IgD-negative memory B cell (primary cell): ENCODE measurements around the gene ABAT. TPM values are rescaled to one million over a fixed set of nuclear protein-coding genes. Genes with fewer than 3 reads are reported as not detected.

Source experiments
- H3K27ac Mint-ChIP-seq, 3 donors: one replicate each; pipeline ENCODE4 v1.8.0; 2020 to 2022; ENCODE audit warnings: mild to moderate bottlenecking in 3 of 3, mixed read lengths in 3 of 3, moderate library complexity in 1 of 3
- H3K27me3 Mint-ChIP-seq: one replicate; pipeline ENCODE4 v1.8.0; 2021; ENCODE audit warnings: mixed read lengths
- H3K36me3 Mint-ChIP-seq: one replicate; pipeline ENCODE4 v1.8.0; 2020; ENCODE audit warnings: mild to moderate bottlenecking, mixed read lengths
- H3K4me1 Mint-ChIP-seq, 3 donors: one replicate each; pipeline ENCODE4 v1.8.0; 2020 to 2022; ENCODE audit warnings: mixed read lengths in 3 of 3, mild to moderate bottlenecking in 1 of 3
- H3K4me3 Mint-ChIP-seq, 4 donors: one replicate each; pipeline ENCODE4 v1.8.0; 2020 to 2022; ENCODE audit warnings: mild to moderate bottlenecking in 4 of 4, mixed read lengths in 4 of 4, moderate library complexity in 3 of 4
- H3K9me3 Mint-ChIP-seq, 3 donors: one replicate each; pipeline ENCODE4 v1.8.0; 2020 to 2021; ENCODE audit warnings: mixed read lengths in 3 of 3, mild to moderate bottlenecking in 1 of 3
- polyA plus RNA-seq: library from polyadenylated mRNA; unstranded; fragments of 300-500 nt; fragmentation: Illumina TruSeq; gene quantifications from one replicate; pipeline ENCODE4 v1.2.3, GENCODE V29; 2021

Gene ABAT
- polyA plus RNA-seq, 1 donor from 2014 or later, result 3.3 TPM

GRCh38 chr16:8667492-8667891, 6.9 kb upstream of the ABAT start:
- Mint-ChIP-seq H3K4me1 (no peaks in the 10 kb centered on the region), H3K36me3 (peaks cover 1% of the 10 kb centered on the region), H3K9me3 (no peaks in the 10 kb centered on the region), H3K27me3 (no peaks in the 10 kb centered on the region), H3K27ac (no peak overlapping the region), H3K4me3 (no peak overlapping the region)

GRCh38 chr16:8668113-8668512, 6.3 kb upstream of the ABAT start:
- Mint-ChIP-seq H3K4me3 (no peak overlapping the region), H3K4me1 (no peaks in the 10 kb centered on the region), H3K36me3 (peaks cover 1% of the 10 kb centered on the region), H3K27me3 (no peaks in the 10 kb centered on the region), H3K9me3 (no peaks in the 10 kb centered on the region), H3K27ac (no peak overlapping the region)

GRCh38 chr16:8669481-8669880, 4.9 kb upstream of the ABAT start:
- peaks cover 3 to 5% (median 4%) of the 10 kb centered on the region in 3 donors for H3K4me1 Mint-ChIP-seq
- H3K27me3 Mint-ChIP-seq, result no peaks in the 10 kb centered on the region
- H3K36me3 Mint-ChIP-seq, result peaks cover 1% of the 10 kb centered on the region
- no peak overlapping the region for H3K27ac Mint-ChIP-seq
- no peaks in the 10 kb centered on the region for H3K9me3 Mint-ChIP-seq
- no peak overlapping the region for H3K4me3 Mint-ChIP-seq

GRCh38 chr16:8670014-8670560, 4.3 kb upstream of the ABAT start:
- Mint-ChIP-seq H3K4me3 (peak overlapping the region in 1 of 4 donors; percentile 38), H3K27me3 (no peaks in the 10 kb centered on the region), H3K4me1 (peaks cover 5 to 9% (median 5%) of the 10 kb centered on the region in 3 donors), H3K36me3 (peaks cover 1% of the 10 kb centered on the region), H3K9me3 (no peaks in the 10 kb centered on the region), H3K27ac (peak overlapping the region in 1 of 3 donors; percentile 39)

- Mint-ChIP-seq H3K27me3 (no peaks in the 10 kb centered on the region), H3K27ac (peak overlapping the region in 1 of 3 donors; percentile 63), H3K36me3 (peaks cover 1% of the 10 kb centered on the region), H3K4me3 (peak overlapping the region; percentile 84 to 94 (median 92)), H3K9me3 (peaks cover 0 to 2% (median 0%) of the 10 kb centered on the region in 3 donors), H3K4me1 (peaks cover 5 to 16% (median 15%) of the 10 kb centered on the region in 3 donors)
Measured at GRCh38 chr16:8673611-8674412, 605 bp upstream of the ABAT start.

- Mint-ChIP-seq H3K9me3 (peaks cover 2 to 8% (median 4%) of the 10 kb centered on the region in 3 donors), H3K4me3 (peak overlapping the region; percentile 84 to 94 (median 92)), H3K4me1 (peaks cover 11 to 22% (median 18%) of the 10 kb centered on the region in 3 donors), H3K27me3 (peaks cover 3% of the 10 kb centered on the region), H3K36me3 (peaks cover 9% of the 10 kb centered on the region), H3K27ac (peak overlapping the region in 2 of 3 donors; percentile 56 to 87)
Measured at GRCh38 chr16:8675183-8676159, 1.1 kb downstream of the ABAT start.

GRCh38 chr16:8676160-8676547, 1.7 kb downstream of the ABAT start:
- peaks cover 2 to 8% (median 4%) of the 10 kb centered on the region in 3 donors for H3K9me3 Mint-ChIP-seq
- peaks cover 9% of the 10 kb centered on the region for H3K36me3 Mint-ChIP-seq
- no peak overlapping the region for H3K27ac Mint-ChIP-seq
- H3K4me1 Mint-ChIP-seq, result peaks cover 16 to 26% (median 21%) of the 10 kb centered on the region in 3 donors
- H3K27me3 Mint-ChIP-seq, result peaks cover 3% of the 10 kb centered on the region
- peak overlapping the region; percentile 20 to 94 (median 58) for H3K4me3 Mint-ChIP-seq

- peaks cover 3% of the 10 kb centered on the region for H3K27me3 Mint-ChIP-seq
- H3K4me3 Mint-ChIP-seq, result peak overlapping the region in 2 of 4 donors; percentile 57 to 65
- H3K27ac Mint-ChIP-seq, result no peak overlapping the region
- peaks cover 18 to 26% (median 23%) of the 10 kb centered on the region in 3 donors for H3K4me1 Mint-ChIP-seq
- peaks cover 9% of the 10 kb centered on the region for H3K36me3 Mint-ChIP-seq
- H3K9me3 Mint-ChIP-seq, result peaks cover 2 to 8% (median 4%) of the 10 kb centered on the region in 3 donors
Measured at GRCh38 chr16:8676737-8677375, 2.4 kb downstream of the ABAT start.

GRCh38 chr16:8677481-8677880, 3.1 kb downstream of the ABAT start:
- H3K36me3 Mint-ChIP-seq, result peaks cover 8% of the 10 kb centered on the region
- peak overlapping the region in 1 of 4 donors; percentile 23 for H3K4me3 Mint-ChIP-seq
- H3K4me1 Mint-ChIP-seq, result peaks cover 18 to 26% (median 23%) of the 10 kb centered on the region in 3 donors
- H3K9me3 Mint-ChIP-seq, result peaks cover 2 to 8% (median 4%) of the 10 kb centered on the region in 3 donors
- H3K27me3 Mint-ChIP-seq, result peaks cover 3% of the 10 kb centered on the region
- H3K27ac Mint-ChIP-seq, result no peak overlapping the region

- peaks cover 3% of the 10 kb centered on the region for H3K27me3 Mint-ChIP-seq
- H3K27ac Mint-ChIP-seq, result no peak overlapping the region
- peaks cover 2 to 8% (median 4%) of the 10 kb centered on the region in 3 donors for H3K9me3 Mint-ChIP-seq
- H3K36me3 Mint-ChIP-seq, result peaks cover 8% of the 10 kb centered on the region
- H3K4me1 Mint-ChIP-seq, result peaks cover 18 to 28% (median 23%) of the 10 kb centered on the region in 3 donors
- peak overlapping the region in 1 of 4 donors; percentile 23 for H3K4me3 Mint-ChIP-seq
Measured at GRCh38 chr16:8678068-8678927, 3.9 kb downstream of the ABAT start.

- Mint-ChIP-seq H3K27me3 (peaks cover 3% of the 10 kb centered on the region), H3K9me3 (peaks cover 2 to 8% (median 4%) of the 10 kb centered on the region in 3 donors), H3K4me1 (peaks cover 14 to 30% (median 20%) of the 10 kb centered on the region in 3 donors), H3K4me3 (peak overlapping the region in 1 of 4 donors; percentile 17), H3K36me3 (peaks cover 8% of the 10 kb centered on the region), H3K27ac (no peak overlapping the region)
Measured at GRCh38 chr16:8679151-8679550, 4.7 kb downstream of the ABAT start.

- Mint-ChIP-seq H3K9me3 (peaks cover 4 to 8% (median 5%) of the 10 kb centered on the region in 3 donors), H3K36me3 (peaks cover 8% of the 10 kb centered on the region), H3K27ac (no peak overlapping the region), H3K4me3 (no peak overlapping the region), H3K4me1 (peaks cover 19 to 30% (median 22%) of the 10 kb centered on the region in 3 donors), H3K27me3 (peaks cover 3% of the 10 kb centered on the region)
Measured at GRCh38 chr16:8682551-8683259, 8.3 kb downstream of the ABAT start.

- Mint-ChIP-seq H3K9me3 (peaks cover 4 to 8% (median 4%) of the 10 kb centered on the region in 3 donors), H3K4me1 (peaks cover 19 to 26% (median 20%) of the 10 kb centered on the region in 3 donors), H3K27ac (no peak overlapping the region), H3K4me3 (no peak overlapping the region), H3K27me3 (peaks cover 3% of the 10 kb centered on the region), H3K36me3 (peaks cover 8% of the 10 kb centered on the region)
Measured at GRCh38 chr16:8683640-8684039, 9.2 kb downstream of the ABAT start.
